IMR-90 (cell line): ENCODE data around the gene LYSMD2. TPM values are rescaled to one million over a fixed set of nuclear protein-coding genes. Genes with fewer than 3 reads are reported as not detected.

Source experiments
- ATAC-seq: fragments of 200-7000 bp; cut with Tn5 transposase; 2 replicates; pipeline ENCODE4 v1.9.1; 2020; ENCODE audit warnings: low read depth, mild to moderate bottlenecking, moderate library complexity
- BruUV-seq: library from RNA; stranded (reverse); fragments of 400-500 nt; replicated peaks from 2 replicates; lab custom pipeline; 2021; lab: Mats Ljungman, UMichigan
- CTCF ChIA-PET: fragments of 300-600 bp; formaldehyde crosslinking; extraction: SDS; loops from one replicate; lab custom pipeline; 2021; ENCODE audit warnings: antibody characterized with exemption; lab: Yijun Ruan, JAX
- POLR2A ChIA-PET: fragments of 300-600 bp; sonication (Branson Sonifier 250); formaldehyde crosslinking; loops from one replicate; lab custom pipeline; 2022; ENCODE audit warnings: antibody characterized with exemption; ENCODE audit not compliant: unreplicated experiment; lab: Charles Lee
- DNase-seq: peaks from one replicate; pipeline ENCODE4 v3.0.0; 2013
- H2AFZ ChIP-seq: replicated peaks from 2 replicates; pipeline ENCODE3; 2013; ENCODE audit warnings: low read length, mild to moderate bottlenecking; ENCODE audit not compliant: poor library complexity
- H2AK5ac ChIP-seq: 2 replicates; pipeline ENCODE4 v1.6.1; 2013; ENCODE audit warnings: low read depth, low read length, inconsistent platforms
- H2AK9ac ChIP-seq: replicated peaks from 2 replicates; pipeline ENCODE3; 2013; ENCODE audit warnings: mild to moderate bottlenecking, low read depth, low read length, moderate library complexity; ENCODE audit not compliant: poor library complexity
- H2BK120ac ChIP-seq: 2 replicates; pipeline ENCODE4 v1.6.1; 2013; ENCODE audit warnings: low read depth, low read length, inconsistent platforms
- H2BK15ac ChIP-seq: 3 replicates; pipeline ENCODE4 v1.6.1; 2013; ENCODE audit warnings: low read depth, low read length, inconsistent platforms
- H2BK20ac ChIP-seq: 2 replicates; pipeline ENCODE4 v1.6.1; 2013; ENCODE audit warnings: low read depth, mild to moderate bottlenecking, inconsistent platforms, low read length, moderate library complexity
- H2BK5ac ChIP-seq: 2 replicates; pipeline ENCODE4 v1.6.1; 2013; ENCODE audit warnings: mild to moderate bottlenecking, low read depth, low read length, inconsistent platforms; ENCODE audit not compliant: poor library complexity, severe bottlenecking
- H3K14ac ChIP-seq: replicated peaks from 2 replicates; pipeline ENCODE4 v1.6.1; 2013; ENCODE audit warnings: low read depth, low read length, inconsistent platforms
- H3K18ac ChIP-seq: 2 replicates; pipeline ENCODE4 v1.6.1; 2013; ENCODE audit warnings: low read depth, low read length, control low read depth
- H3K23ac ChIP-seq: 2 replicates; pipeline ENCODE4 v1.6.1; 2013; ENCODE audit warnings: low read depth, low read length, inconsistent platforms
- H3K27ac ChIP-seq: 2 replicates; pipeline ENCODE4 v1.5.1; 2013; ENCODE audit warnings: mild to moderate bottlenecking, control low read depth, low read length; ENCODE audit not compliant: insufficient read depth
- H3K27me3 ChIP-seq: 2 replicates; pipeline ENCODE4 v1.6.1; 2013; ENCODE audit warnings: low read length; ENCODE audit not compliant: control insufficient read depth, insufficient read depth
- H3K36me3 ChIP-seq: 2 replicates; pipeline ENCODE4 v1.6.1; 2013; ENCODE audit warnings: low read length, mixed read lengths; ENCODE audit not compliant: control insufficient read depth, insufficient read depth
- H3K4ac ChIP-seq: 2 replicates; pipeline ENCODE4 v1.6.1; 2013; ENCODE audit warnings: low read depth, low read length, inconsistent platforms
- H3K4me1 ChIP-seq: 2 replicates; pipeline ENCODE4 v1.6.1; 2013; ENCODE audit warnings: low read length, mixed read lengths; ENCODE audit not compliant: control insufficient read depth, insufficient read depth
- H3K4me2 ChIP-seq: 2 replicates; pipeline ENCODE4 v1.6.1; 2013; ENCODE audit warnings: low read depth, mild to moderate bottlenecking, control low read depth, low read length, moderate library complexity
- H3K4me3 ChIP-seq: 2 replicates; pipeline ENCODE4 v1.5.1; 2013; ENCODE audit warnings: low read depth, mild to moderate bottlenecking, control low read depth, low read length, moderate library complexity; ENCODE audit not compliant: insufficient read depth
- H3K56ac ChIP-seq: 2 replicates; pipeline ENCODE4 v1.6.1; 2013; ENCODE audit warnings: low read length, inconsistent platforms; ENCODE audit not compliant: insufficient read depth; ENCODE audit errors: extremely low read depth
- H3K79me1 ChIP-seq, 2 experiments: 2 replicates each; pipeline ENCODE4 v1.6.1; 2013; ENCODE audit warnings: low read length in 2 of 2, inconsistent platforms in 1 of 2, low read depth in 1 of 2
- H3K9ac ChIP-seq: 2 replicates; pipeline ENCODE4 v1.6.1; 2013; ENCODE audit warnings: low read depth, low read length, control low read depth
- H3K9me1 ChIP-seq: 2 replicates; pipeline ENCODE4 v1.6.1; 2013; ENCODE audit warnings: low read length, inconsistent platforms; ENCODE audit not compliant: insufficient read depth
- H3K9me3 ChIP-seq: 2 replicates; pipeline ENCODE4 v1.6.1; 2013; ENCODE audit warnings: low read length; ENCODE audit not compliant: control insufficient read depth, insufficient read depth
- H4K20me1 ChIP-seq: 2 replicates; pipeline ENCODE4 v1.6.1; 2013; ENCODE audit warnings: low read length, inconsistent platforms; ENCODE audit not compliant: insufficient read depth
- H4K5ac ChIP-seq: 2 replicates; pipeline ENCODE4 v1.6.1; 2013; ENCODE audit warnings: mild to moderate bottlenecking, low read depth, low read length, control low read depth
- H4K8ac ChIP-seq, 2 experiments: 2 replicates each; pipeline ENCODE4 v1.6.1; 2013; ENCODE audit warnings: low read depth in 2 of 2, low read length in 2 of 2, control low read depth in 1 of 2, inconsistent platforms in 1 of 2
- H4K91ac ChIP-seq: 2 replicates; pipeline ENCODE4 v1.6.1; 2013; ENCODE audit warnings: low read depth, low read length, inconsistent platforms; ENCODE audit not compliant: insufficient read depth
- CHD1 ChIP-seq: IDR thresholded peaks from 2 replicates; pipeline ENCODE4 v1.6.1; 2012; ENCODE audit warnings: low read depth, low read length, improper control_type of control experiment
- ELK1 ChIP-seq: fragments of 150-350 bp; IDR thresholded peaks from 2 replicates; pipeline ENCODE4 v1.6.1; 2016; ENCODE audit warnings: low read depth, mild to moderate bottlenecking, low read length, moderate library complexity, borderline replicate concordance
- MAFK ChIP-seq: IDR thresholded peaks from 2 replicates; pipeline ENCODE4 v1.6.1; 2012; ENCODE audit warnings: low read depth, low read length, improper control_type of control experiment
- MAZ ChIP-seq: IDR thresholded peaks from 2 replicates; pipeline ENCODE4 v1.6.1; 2012; ENCODE audit warnings: low read depth, mild to moderate bottlenecking, low read length, improper control_type of control experiment, moderate library complexity, borderline replicate concordance
- NFE2L2 ChIP-seq: fragments of 150-350 bp; IDR thresholded peaks from 2 replicates; pipeline ENCODE4 v1.6.1; 2016; ENCODE audit warnings: low read depth, mild to moderate bottlenecking, low read length
- RAD21 ChIP-seq: IDR thresholded peaks from 2 replicates; pipeline ENCODE4 v1.6.1; 2012; ENCODE audit warnings: low read length, improper control_type of control experiment
- RCOR1 ChIP-seq: IDR thresholded peaks from 2 replicates; pipeline ENCODE4 v1.6.1; 2012; ENCODE audit warnings: mild to moderate bottlenecking, low read length, improper control_type of control experiment; ENCODE audit not compliant: insufficient replicate concordance
- RFX5 ChIP-seq: IDR thresholded peaks from 2 replicates; pipeline ENCODE4 v1.8.0; 2012; ENCODE audit warnings: low read depth, mild to moderate bottlenecking, low read length, moderate library complexity
- SMC3 ChIP-seq: fragments of 150-350 bp; IDR thresholded peaks from 2 replicates; pipeline ENCODE4 v1.6.1; 2016; ENCODE audit warnings: low read depth, mild to moderate bottlenecking, antibody characterized with exemption, low read length, moderate library complexity
- WGBS, 2 experiments: methylation state at CpG; one replicate each; pipeline versions ENCODE4 v1.1.5 to v1.1.7; 2013; ENCODE audit warnings: missing lambda C conversion rate in 2 of 2; ENCODE audit not compliant: insufficient read length in 1 of 2; ENCODE audit errors: extremely low coverage in 2 of 2; 5-methylcytosine and 5-hydroxymethylcytosine counted together
- dilution Hi-C: fragments of 300-500 bp; cut with HindIII; formaldehyde crosslinking; loops from one replicate; pipeline ENCODE4 v1.14.3; 2018; ENCODE audit warnings: low sequenced_read_pairs; ENCODE audit not compliant: unreplicated experiment
- in situ Hi-C: fragments of 300-500 bp; cut with MboI; formaldehyde crosslinking; loops from 3 replicates; pipeline ENCODE4 v1.14.3; 2019; ENCODE audit warnings: low sequenced_read_pairs, inconsistent platforms, mixed read lengths
- intact Hi-C: fragments of 100-400 bp; cut with micrococcal nuclease; formaldehyde crosslinking; loops from 2 replicates; pipeline ENCODE4 v1.10.0; 2022
- polyA plus RNA-seq, 3 experiments: library from polyadenylated mRNA; depleted of rRNA; stranded (reverse); fragments of >200 nt; gene quantifications; 2 replicates each; pipeline ENCODE4 v1.2.3, GENCODE V29; 2012; ENCODE audit warnings: low replicate concordance in 1 of 3
- total RNA-seq: library from RNA; depleted of rRNA; stranded (reverse); fragments of >200 nt; gene quantifications from 2 replicates; pipeline ENCODE4 v1.2.3, GENCODE V29; 2012

LYSMD2 gene
- total and polyA plus RNA-seq, 2 of the 4 experiments (the other 2 are of a cell fraction), result 5.9 to 6.0 TPM

GRCh38 chr15:51768018-51768417 is 30.6 kb upstream of the LYSMD2 start:
- Histone ChIP-seq H2AFZ (no peak overlapping the region), H3K4me1 (no peaks in the 10 kb centered on the region), H2AK5ac (no peak overlapping the region), H3K79me1 (no peaks in the 10 kb centered on the region; a peak in 2 of 4 replicates), H3K27me3 (no peaks in the 10 kb centered on the region), H3K23ac (no peak overlapping the region), H3K9me1 (peaks cover 6% of the 10 kb centered on the region; the same call in 1 of the 2 replicates), H2AK9ac (no peak overlapping the region), H3K14ac (no peak overlapping the region), H2BK120ac (no peak overlapping the region), H2BK15ac (no peak overlapping the region), H3K18ac (no peak overlapping the region), H3K36me3 (peaks cover 5% of the 10 kb centered on the region; the same call in 1 of the 2 replicates), H4K5ac (no peak overlapping the region), H3K4me3 (no peak overlapping the region), H4K8ac (no peak overlapping the region), H3K9ac (no peak overlapping the region), H4K91ac (no peak overlapping the region), H4K20me1 (no peaks in the 10 kb centered on the region), H2BK20ac (no peak overlapping the region), H3K4ac (no peak overlapping the region), H3K4me2 (no peak overlapping the region), H2BK5ac (no peak overlapping the region), H3K9me3 (no peaks in the 10 kb centered on the region), H3K27ac (no peak overlapping the region), H3K56ac (no peak overlapping the region)
- TF ChIP-seq SMC3 (no peak), NFE2L2 (no peak), MAZ (no peak), RCOR1 (no peak), ELK1 (no peak), RAD21 (no peak), CHD1 (no peak), MAFK (no peak), RFX5 (no peak)
- WGBS, 2 experiments, result no CpG with 5 or more reads among the region's 9 CpGs
- ChIA-PET CTCF (interaction anchor here (1.0 to 1.1 kb wide), 2 partner anchors 8 to 9 kb away, joined by 5 to 6 read pairs; no protein-coding TSS in a partner anchor), POLR2A (no interaction called here)
- dilution Hi-C loops, result no loop called here
- in situ Hi-C loops, result no loop called here
- DNase-seq (no peak), ATAC-seq (no peak)
- intact Hi-C loops, result no loop called here
- BruUV-seq, result no TSS peak
